OCI-LY3 (cell line): ENCODE data around the gene CNTNAP2.
"Not testable (repeated sequence)": the region's sequence is repeated elsewhere in the genome, so short reads cannot be mapped to it uniquely, and the experiment has no call there.

Experiments
- H2AFZ ChIP-seq: fragments of 200-600, 300-600 bp; shearing (Covaris generic); 2 replicates; pipeline ENCODE4 v1.6.0; 2014; ENCODE audit warnings: antibody characterized with exemption, low read depth, low read length
- H3K27ac ChIP-seq: fragments of 200-600, 300-600 bp; sonication (generic); 2 replicates; pipeline ENCODE4 v1.5.1; 2014; ENCODE audit warnings: mild to moderate bottlenecking, low read length, moderate library complexity, mixed read lengths
- H3K27me3 ChIP-seq: fragments of 200-600, 300-600 bp; sonication (generic); 2 replicates; pipeline ENCODE4 v1.6.1; 2014; ENCODE audit warnings: low read depth, low read length, mixed read lengths
- H3K36me3 ChIP-seq: fragments of 200-600, 300-600 bp; sonication (generic); replicated peaks from 2 replicates; pipeline ENCODE3; 2014; ENCODE audit warnings: low read depth, low read length, mixed read lengths
- H3K4me1 ChIP-seq: fragments of 300-600, 200-600 bp; sonication (generic); 2 replicates; pipeline ENCODE4 v1.6.1; 2014; ENCODE audit warnings: low read length, mixed read lengths
- H3K4me2 ChIP-seq: fragments of 200-600, 300-600 bp; sonication (generic); 2 replicates; pipeline ENCODE4 v1.6.1; 2014; ENCODE audit warnings: low read length, mixed read lengths
- H3K4me3 ChIP-seq: fragments of 300-600, 200-600 bp; sonication (generic); 2 replicates; pipeline ENCODE4 v1.5.1; 2014; ENCODE audit warnings: antibody characterized with exemption, mild to moderate bottlenecking, low read length, moderate library complexity
- H3K79me2 ChIP-seq: fragments of 300-600, 200-600 bp; shearing (Covaris generic); 2 replicates; pipeline ENCODE4 v1.6.1; 2014; ENCODE audit warnings: mild to moderate bottlenecking, low read length, mixed read lengths
- H3K9ac ChIP-seq: fragments of 300-600, 200-600 bp; shearing (Covaris generic); 2 replicates; pipeline ENCODE4 v1.6.0; 2014; ENCODE audit warnings: mild to moderate bottlenecking, low read length, moderate library complexity
- H3K9me3 ChIP-seq: fragments of 200-600, 300-600 bp; shearing (Covaris generic); 2 replicates; pipeline ENCODE4 v1.6.1; 2014; ENCODE audit warnings: low read length, mixed read lengths; ENCODE audit not compliant: insufficient read depth
- H4K20me1 ChIP-seq: fragments of 200-600, 300-600 bp; sonication (generic); 2 replicates; pipeline ENCODE4 v1.6.1; 2016; ENCODE audit warnings: low read length, mixed read lengths; ENCODE audit not compliant: insufficient read depth
- EZH2phosphoT487 ChIP-seq: fragments of 200-600 bp; shearing (Covaris generic); IDR thresholded peaks from 2 replicates; pipeline ENCODE4 v1.6.1; 2018; ENCODE audit warnings: antibody characterized with exemption, mixed run types, low read depth
- TF ChIP-seq, protein P1 (sequence below): fragments of 200-600, 300-600 bp; sonication (generic); IDR thresholded peaks from 2 replicates; pipeline ENCODE4 v1.5.1; 2014; ENCODE audit warnings: antibody characterized with exemption, low read length, low read depth

The CNTNAP2 gene

DNA sequence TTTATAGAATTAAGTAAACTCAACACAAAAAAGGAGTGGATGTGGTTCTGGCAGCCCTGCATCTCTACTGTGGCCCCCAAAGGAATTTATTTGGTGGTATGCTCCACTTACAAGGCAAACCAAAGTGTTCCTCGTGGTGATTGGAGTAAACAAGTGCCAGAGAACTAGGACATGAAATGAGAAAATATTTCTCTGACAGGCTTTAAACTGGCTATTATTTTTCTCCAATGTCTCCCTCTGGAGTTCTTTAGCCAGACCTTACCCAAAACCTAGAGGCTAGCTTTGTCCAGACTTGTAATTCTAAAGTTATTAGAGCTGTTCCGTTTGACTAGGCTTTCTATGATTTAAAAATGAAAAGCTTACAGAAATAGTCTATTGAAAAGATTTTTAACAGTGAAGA, 990.1 kb downstream of the CNTNAP2 start:
- no peaks in the 10 kb centered on the region for H4K20me1 ChIP-seq
- no peaks in the 10 kb centered on the region for H3K79me2 ChIP-seq
- H2AFZ ChIP-seq, result no peak overlapping the region
- H3K9ac ChIP-seq, result no peak overlapping the region
- H3K27ac ChIP-seq, result no peak overlapping the region
- no peaks in the 10 kb centered on the region for H3K4me1 ChIP-seq
- TF ChIP-seq, protein P1, sequence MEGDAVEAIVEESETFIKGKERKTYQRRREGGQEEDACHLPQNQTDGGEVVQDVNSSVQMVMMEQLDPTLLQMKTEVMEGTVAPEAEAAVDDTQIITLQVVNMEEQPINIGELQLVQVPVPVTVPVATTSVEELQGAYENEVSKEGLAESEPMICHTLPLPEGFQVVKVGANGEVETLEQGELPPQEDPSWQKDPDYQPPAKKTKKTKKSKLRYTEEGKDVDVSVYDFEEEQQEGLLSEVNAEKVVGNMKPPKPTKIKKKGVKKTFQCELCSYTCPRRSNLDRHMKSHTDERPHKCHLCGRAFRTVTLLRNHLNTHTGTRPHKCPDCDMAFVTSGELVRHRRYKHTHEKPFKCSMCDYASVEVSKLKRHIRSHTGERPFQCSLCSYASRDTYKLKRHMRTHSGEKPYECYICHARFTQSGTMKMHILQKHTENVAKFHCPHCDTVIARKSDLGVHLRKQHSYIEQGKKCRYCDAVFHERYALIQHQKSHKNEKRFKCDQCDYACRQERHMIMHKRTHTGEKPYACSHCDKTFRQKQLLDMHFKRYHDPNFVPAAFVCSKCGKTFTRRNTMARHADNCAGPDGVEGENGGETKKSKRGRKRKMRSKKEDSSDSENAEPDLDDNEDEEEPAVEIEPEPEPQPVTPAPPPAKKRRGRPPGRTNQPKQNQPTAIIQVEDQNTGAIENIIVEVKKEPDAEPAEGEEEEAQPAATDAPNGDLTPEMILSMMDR, result no peak
- no peak for TF ChIP-seq EZH2phosphoT487
- no peaks in the 10 kb centered on the region for H3K27me3 ChIP-seq
- H3K4me3 ChIP-seq, result no peak overlapping the region
- no peaks in the 10 kb centered on the region for H3K9me3 ChIP-seq
- no peaks in the 10 kb centered on the region for H3K36me3 ChIP-seq
- no peak overlapping the region for H3K4me2 ChIP-seq

DNA sequence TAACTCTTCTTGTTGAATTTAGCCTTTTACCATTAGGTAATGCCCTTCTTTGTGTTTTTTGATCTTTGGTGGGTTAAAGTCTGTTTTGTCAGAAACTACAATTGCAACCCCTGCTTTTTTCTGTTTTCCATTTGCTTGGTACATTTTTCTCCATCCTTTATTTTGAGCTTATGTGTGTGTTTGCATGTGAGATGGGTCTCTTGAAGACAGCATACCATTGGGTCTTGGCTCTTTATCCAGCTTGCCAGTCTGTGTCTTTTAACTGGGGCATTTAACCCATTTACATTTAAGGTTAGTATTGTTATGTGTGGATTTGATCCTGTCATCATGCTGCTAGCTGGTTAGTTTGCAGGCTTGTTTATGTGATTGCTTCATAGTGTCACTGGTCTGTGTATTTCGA, 997.9 kb downstream of the CNTNAP2 start:
- H3K4me2 ChIP-seq, H3K36me3 ChIP-seq, H3K4me3 ChIP-seq, H3K27me3 ChIP-seq, H2AFZ ChIP-seq, H3K27ac ChIP-seq, H3K79me2 ChIP-seq, H4K20me1 ChIP-seq, H3K9ac ChIP-seq, H3K4me1 ChIP-seq, H3K9me3 ChIP-seq: not testable (repeated sequence)

DNA sequence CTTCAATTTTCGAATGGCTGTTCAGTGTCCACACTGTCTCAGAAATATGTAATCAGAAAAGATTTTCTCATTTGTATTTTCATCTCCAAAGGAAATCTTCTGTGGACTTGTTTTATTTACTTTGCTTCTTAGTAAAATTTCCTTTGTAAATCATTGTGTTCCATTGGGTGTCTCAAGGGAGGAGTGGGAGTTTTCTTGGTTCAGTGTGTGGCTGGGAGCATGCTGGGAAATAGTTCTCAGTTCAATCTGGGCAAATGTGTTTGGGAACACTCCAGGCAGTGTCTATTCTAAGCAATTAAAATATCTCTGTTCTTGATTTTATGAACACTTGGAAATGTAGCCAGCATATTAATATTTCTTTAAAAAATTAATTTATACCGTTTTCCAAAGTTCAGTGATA, 1019.8 kb downstream of the CNTNAP2 start:
- Histone ChIP-seq H3K79me2 (no peaks in the 10 kb centered on the region), H3K9ac (no peak overlapping the region), H3K4me3 (no peak overlapping the region), H3K4me1 (no peaks in the 10 kb centered on the region), H3K9me3 (no peaks in the 10 kb centered on the region), H3K27me3 (no peaks in the 10 kb centered on the region), H3K36me3 (no peaks in the 10 kb centered on the region), H4K20me1 (no peaks in the 10 kb centered on the region), H3K4me2 (no peak overlapping the region), H2AFZ (no peak overlapping the region), H3K27ac (no peak overlapping the region)
- TF ChIP-seq, protein P1, result no peak
- no peak for TF ChIP-seq EZH2phosphoT487

DNA sequence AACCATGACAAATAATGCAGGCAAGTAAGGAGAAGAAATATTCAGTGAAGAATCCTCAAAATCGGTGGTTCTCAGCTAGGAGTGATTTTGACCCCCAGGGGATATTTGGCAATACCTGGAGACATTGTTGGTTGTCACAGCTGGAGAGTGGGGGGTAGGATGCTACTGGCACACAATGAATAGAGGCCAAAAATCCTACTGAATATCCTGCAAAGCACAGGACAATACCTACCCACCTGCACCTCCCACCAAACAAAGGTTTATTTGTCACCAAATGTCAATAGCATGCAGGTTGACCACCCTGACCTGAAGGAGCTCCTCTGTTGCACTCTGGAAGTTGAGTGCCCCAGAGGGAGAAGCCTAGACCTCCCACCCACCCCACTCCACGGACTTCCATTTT, 1028.6 kb downstream of the CNTNAP2 start:
- no peaks in the 10 kb centered on the region for H3K36me3 ChIP-seq
- H3K79me2 ChIP-seq, result no peaks in the 10 kb centered on the region
- no peak for TF ChIP-seq EZH2phosphoT487
- TF ChIP-seq, protein P1, result no peak
- no peak overlapping the region for H3K4me2 ChIP-seq
- no peak overlapping the region for H3K9ac ChIP-seq
- H3K4me1 ChIP-seq, result no peaks in the 10 kb centered on the region
- H3K27me3 ChIP-seq, result no peaks in the 10 kb centered on the region
- H3K4me3 ChIP-seq, result no peak overlapping the region
- H3K27ac ChIP-seq, result no peak overlapping the region
- H4K20me1 ChIP-seq, result no peaks in the 10 kb centered on the region
- no peak overlapping the region for H2AFZ ChIP-seq
- H3K9me3 ChIP-seq, result no peaks in the 10 kb centered on the region

DNA sequence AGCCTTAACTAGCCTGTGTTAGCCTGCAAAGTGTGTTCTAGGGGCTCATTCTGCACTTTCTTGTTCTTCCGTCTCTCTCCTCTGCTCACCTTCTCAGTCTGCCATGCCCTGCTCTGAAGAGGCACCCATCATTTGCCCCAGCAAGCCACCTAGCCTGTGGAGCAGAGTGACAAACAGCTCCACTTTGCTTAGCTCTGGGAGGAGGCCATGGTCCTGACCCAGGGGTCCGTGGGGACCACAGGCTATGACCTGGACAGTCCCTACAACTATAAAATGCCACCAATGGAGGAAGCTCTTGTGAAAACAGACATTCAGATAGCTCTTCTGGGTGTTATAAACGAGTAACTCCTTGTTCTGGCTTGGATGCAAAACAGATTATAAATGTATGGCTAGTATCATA, 1029.6 kb downstream of the CNTNAP2 start:
- Histone ChIP-seq H3K27me3 (no peaks in the 10 kb centered on the region), H3K36me3 (no peaks in the 10 kb centered on the region), H3K9me3 (no peaks in the 10 kb centered on the region), H3K4me3 (no peak overlapping the region), H3K79me2 (no peaks in the 10 kb centered on the region), H3K4me1 (no peaks in the 10 kb centered on the region), H3K27ac (no peak overlapping the region), H2AFZ (no peak overlapping the region), H3K9ac (no peak overlapping the region), H3K4me2 (no peak overlapping the region), H4K20me1 (no peaks in the 10 kb centered on the region)
- TF ChIP-seq EZH2phosphoT487, result no peak
- TF ChIP-seq, protein P1, result no peak
